Suppressor macrophage treated with lipopolysaccharide for 1 hour (primary cell): ENCODE data around the gene MTF1.

Experiments
- DNase-seq, 3 donors: peaks; one replicate each; pipeline ENCODE4 v3.0.0-alpha.2; 2020 to 2022

Gene MTF1

GRCh38 chr1:37867784-37868183 is 8.4 kb upstream of the MTF1 start:
- no peak for DNase-seq

DNA sequence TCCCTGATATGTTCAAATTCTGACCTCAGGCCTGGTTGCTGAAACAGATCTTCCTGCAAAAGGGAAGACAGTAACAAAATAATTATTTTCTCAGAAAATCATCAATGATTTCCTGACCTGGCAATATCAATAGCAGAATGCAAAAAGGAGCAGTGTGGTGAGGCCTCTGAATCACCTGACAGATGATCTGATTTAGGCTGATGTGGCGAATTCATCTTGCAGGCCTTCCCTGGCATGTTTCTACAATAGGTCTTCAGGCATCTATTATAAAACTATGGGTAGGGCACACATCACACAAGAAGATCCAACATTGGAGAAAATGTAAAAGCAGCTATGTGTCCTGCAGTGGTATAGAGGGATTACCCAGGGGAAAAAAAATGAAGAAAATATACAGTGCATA is 7.1 kb upstream of the MTF1 start:
- no peak for DNase-seq

DNA sequence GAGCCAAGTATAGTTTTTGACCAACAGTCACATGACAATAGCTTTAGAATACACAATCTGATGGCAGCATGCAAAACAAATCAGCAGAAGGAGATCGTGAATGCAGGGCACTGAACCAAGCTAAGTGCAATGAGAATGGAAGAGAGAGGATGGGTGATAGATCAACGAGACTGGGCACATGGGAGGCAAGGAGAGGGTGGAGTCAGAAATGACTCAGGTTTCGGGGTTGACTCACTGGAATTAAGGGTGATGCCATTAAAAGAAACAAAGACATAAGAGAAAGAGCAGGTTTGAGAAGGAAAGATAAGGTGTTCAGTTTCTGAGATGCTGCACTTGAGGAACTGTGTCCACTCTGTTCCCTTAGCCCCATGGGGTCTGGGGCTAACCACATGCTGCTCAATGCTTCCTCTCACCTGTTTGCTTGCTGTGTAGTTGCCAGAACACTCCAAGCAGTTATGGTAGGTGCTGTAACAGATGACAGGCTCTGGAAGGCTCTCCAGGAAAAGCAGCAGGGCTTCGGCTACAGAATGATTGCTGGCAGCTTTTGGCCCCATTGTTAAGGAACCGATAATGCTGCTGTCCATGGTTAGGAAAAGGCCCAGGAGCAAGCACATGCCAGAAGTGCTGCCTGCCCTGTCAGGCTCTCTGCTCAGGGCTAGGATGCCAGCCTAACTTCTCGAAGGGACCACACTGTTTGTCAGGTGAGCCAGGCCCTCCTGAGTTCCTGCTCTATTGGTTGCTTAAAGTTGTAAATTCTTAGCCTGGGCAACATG is 6.1 kb upstream of the MTF1 start:
- no peak for DNase-seq

GRCh38 chr1:37862330-37862729 is 2.9 kb upstream of the MTF1 start:
- DNase-seq = no peak

- no peak for DNase-seq
Observed at GRCh38 chr1:37861151-37861550, 1.8 kb upstream of the MTF1 start.

GRCh38 chr1:37860346-37860666 is 914 bp upstream of the MTF1 start:
- no peak for DNase-seq

- peak in 1 of 3 donors; percentile 26 for DNase-seq
Observed at GRCh38 chr1:37858931-37859506, 373 bp downstream of the MTF1 start.

GRCh38 chr1:37854406-37854805 is 5.0 kb downstream of the MTF1 start:
- no peak for DNase-seq

DNA sequence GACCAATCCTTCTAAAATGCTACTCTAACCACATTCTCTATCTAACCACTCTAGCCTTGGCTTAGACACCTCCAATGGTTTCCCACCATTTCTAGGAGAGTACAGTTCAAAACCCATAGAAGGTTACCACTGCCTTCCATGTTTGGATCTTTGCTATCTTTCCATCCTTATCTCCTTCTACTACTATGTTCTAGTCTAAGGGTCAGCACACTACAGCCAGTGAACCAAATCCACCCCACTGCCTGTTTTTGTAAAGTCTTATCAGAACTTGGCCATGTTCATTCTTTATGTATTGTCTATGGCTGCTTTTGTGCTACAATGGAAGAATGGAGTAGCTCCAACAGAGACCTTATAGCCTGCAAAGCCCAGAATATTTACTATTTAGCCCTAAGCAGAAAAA is 6.2 kb downstream of the MTF1 start:
- DNase-seq = no peak

- peak; percentile 42 to 69 (median 68) for DNase-seq
Observed at GRCh38 chr1:37851782-37852210, 7.6 kb downstream of the MTF1 start.

DNA sequence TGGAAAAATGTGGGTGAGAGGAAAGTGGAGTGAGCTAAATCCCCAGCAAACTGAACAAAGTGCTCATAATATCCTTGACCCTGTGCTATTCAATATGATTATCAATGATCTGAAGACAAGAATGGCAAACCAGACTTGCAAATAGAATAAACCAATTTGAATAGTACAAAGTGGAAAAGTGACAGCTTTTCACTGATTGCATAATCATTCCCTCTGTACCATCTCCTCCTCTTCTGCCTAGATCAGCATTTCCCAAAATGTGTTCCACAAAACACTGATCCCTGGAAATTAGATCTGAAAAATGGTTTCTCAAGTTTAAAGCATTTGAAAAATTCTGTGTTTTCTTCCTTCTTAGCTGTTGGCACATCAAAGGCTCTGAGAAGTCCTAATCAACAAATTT is 8.1 kb downstream of the MTF1 start:
- no peak for DNase-seq

GRCh38 chr1:37850352-37850955 is 8.9 kb downstream of the MTF1 start:
- peak; percentile 48 to 67 (median 63) for DNase-seq

GRCh38 chr1:37849480-37849879 is 9.9 kb downstream of the MTF1 start:
- DNase-seq = no peak

GRCh38 chr1:37846647-37847339 is 12.6 kb downstream of the MTF1 start:
- DNase-seq = peak; percentile 40 to 63 (median 53)

DNA sequence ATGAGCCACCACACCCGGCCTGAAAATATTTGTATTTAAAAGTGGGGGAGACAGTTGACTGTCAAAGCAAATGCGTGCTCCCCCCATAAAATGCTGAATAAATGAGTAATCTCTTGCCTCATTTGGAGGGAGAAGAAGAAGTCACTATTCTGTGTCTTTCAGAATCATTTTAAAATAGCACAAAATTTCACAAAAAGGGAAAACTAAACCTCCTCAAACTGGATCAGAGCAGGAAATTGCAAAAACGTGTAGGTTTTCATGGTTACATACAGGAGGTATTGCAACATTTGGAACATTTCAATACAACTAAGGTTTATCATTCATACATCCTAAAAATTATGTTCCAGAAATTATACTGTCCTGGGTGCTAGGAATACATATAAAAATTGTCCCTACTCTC is 13.6 kb downstream of the MTF1 start:
- DNase-seq = peak; percentile 76 to 98 (median 96)

- peak in 2 of 3 donors; percentile 22 to 37 for DNase-seq
Observed at GRCh38 chr1:37845049-37845646, 14.2 kb downstream of the MTF1 start.

DNA sequence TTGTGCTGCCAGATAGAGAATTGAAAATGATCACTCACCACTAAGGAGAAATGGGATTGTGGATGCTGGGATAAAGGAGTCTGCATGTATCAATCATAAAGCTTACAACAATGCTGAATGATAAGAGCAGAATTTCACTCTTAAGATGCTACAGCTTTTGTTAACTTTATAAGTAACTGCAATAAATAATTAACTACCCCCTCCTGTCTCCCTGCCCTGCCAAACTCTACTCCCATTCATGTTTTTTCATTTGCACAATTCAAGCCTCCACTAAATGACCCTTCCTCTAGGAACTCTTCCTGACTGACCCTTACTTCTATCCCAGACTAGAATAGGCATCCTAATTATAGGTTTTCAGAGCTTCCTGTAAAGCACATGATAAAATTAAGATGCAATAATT is 14.9 kb downstream of the MTF1 start:
- no peak for DNase-seq

- DNase-seq = no peak
Observed at GRCh38 chr1:37841652-37842051, 17.7 kb downstream of the MTF1 start.

GRCh38 chr1:37840711-37841110 is 18.7 kb downstream of the MTF1 start:
- DNase-seq = no peak

- DNase-seq = no peak
Observed at GRCh38 chr1:37839676-37840075, 19.7 kb downstream of the MTF1 start.

- DNase-seq = peak in 2 of 3 donors; percentile 31 to 38
Observed at GRCh38 chr1:37836788-37837187, 22.6 kb downstream of the MTF1 start.

- DNase-seq = no peak
Observed at GRCh38 chr1:37831809-37832208, 27.6 kb downstream of the MTF1 start.

DNA sequence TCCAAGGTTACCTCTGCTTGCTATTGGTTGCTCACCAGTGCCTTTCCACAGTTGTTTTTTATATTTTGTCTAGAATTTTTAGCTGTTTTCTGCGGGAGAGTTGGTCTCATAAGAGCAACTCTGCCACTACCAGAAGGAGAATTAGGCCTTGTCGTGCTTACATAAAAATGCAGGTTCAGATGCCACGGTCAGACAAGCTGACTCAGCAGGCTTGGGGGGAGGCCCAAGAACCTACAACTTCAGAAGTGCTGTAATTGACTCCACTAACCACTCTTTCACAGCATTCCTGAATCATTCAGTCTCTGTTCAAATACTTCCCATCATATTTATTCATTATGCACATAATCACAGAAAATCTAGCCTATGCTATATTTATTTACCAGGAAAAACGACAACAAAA is 28.3 kb downstream of the MTF1 start:
- no peak for DNase-seq
